GM03348 (cell line): Measurements from ENCODE around the gene LRRC17.
"Not testable (repeated sequence)": the region's sequence is repeated elsewhere in the genome, so short reads cannot be mapped to it uniquely, and the experiment has no call there.

Experiments used
- DNase-seq: peaks from one replicate; pipeline ENCODE4 v3.0.0; 2012; ENCODE audit warnings: low spot score

Gene LRRC17

DNA sequence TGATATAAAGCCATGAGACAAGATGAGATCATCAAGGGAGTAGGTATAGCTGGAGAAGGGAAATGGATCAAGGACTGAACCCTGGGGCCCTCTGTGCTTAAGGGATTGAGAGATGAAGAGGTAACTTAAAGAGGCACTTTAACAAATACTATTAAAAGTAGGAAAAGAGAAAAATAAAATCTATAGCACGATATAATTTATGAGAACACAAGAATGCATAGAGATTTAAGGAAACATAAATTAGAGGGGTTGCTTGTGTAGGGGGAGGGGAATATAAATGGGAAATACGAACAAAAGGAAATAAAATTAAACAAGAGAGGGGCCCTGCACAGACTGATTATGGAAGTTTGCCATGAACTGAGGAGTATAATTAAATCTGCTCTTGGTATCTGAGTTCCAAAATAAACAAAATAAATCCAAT lies 15.6 kb upstream of the LRRC17 start:
- DNase-seq: no peak

- DNase-seq: no peak
These were observed 14.8 kb upstream of the LRRC17 start for GRCh38 chr7:102897856-102898531.

DNA sequence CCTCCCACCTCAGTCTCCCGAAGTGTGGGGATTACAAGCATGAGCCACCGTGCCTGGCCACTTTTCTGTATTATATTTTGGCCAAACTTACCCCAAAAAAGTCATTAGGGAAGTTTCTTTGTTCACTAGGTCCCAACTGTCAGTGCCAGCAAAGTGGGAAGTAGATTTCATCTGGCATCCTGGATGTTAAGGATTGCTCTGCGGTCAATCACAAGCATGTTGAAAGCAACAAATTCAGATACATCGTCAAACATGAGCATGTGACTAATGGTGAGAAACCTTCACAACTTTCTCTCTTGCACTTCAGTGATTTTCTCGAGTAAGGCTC lies 14.3 kb upstream of the LRRC17 start:
- no peak for DNase-seq

DNA sequence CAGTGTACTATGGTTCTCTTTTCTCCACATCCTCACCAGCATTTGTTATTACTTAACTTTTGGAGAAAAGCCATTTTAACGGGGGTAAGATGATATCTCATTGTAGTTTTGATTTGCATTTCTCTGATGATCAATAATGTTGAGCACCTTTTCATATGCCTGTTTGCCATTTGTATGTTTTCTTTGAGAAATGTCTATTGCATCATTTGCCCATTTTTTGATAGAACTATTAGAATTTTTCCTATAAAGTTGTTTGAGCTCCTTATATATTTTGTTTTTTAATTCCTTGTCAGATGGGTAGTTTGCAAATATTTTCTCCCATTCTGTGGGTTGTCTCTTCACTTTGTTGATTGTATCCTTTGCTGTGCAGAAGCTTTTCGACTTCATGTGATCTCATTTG lies 10.7 kb upstream of the LRRC17 start:
- not testable (repeated sequence) for DNase-seq

- DNase-seq: not testable (repeated sequence)
These were observed 9.2 kb upstream of the LRRC17 start for GRCh38 chr7:102903576-102903975.

DNA sequence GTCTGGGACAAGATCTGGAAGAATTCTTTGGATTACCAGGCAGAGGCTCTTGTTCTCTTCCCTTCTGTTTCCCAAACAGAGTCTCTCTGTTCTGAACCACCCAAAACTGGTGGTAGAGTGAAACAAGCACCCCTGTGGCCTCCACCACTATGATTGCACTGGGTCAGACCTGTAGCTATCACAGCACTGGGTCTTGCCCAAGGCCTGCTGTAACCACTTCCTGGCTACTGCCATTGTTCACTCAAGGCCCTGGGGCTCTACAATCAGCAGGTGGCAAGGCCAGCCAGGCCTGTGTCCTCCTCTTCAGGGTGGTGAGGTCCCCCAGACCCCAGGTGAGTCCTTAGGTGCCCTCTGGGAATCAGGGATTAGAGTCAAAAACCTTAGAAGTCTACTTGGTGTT lies 4.1 kb upstream of the LRRC17 start:
- no peak for DNase-seq

DNA sequence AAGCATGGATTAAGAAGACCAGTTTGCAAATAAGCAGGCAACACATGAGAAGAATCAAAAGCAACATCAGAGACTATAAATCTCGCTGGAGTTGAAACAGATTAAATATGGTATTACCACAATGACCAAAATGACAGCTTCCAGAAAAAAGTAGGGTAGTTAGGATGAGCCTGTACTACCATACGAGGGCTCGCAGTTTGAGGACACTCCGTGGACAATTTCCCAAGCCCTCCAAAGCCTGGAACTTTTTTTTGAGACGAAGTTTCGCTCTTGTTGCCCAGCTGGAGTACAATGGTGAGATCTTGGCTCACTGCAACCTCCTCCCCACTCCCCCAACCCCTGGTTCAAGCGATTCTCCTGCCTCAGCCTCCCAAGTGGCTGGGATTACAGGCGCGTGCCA lies 1.0 kb downstream of the LRRC17 start:
- DNase-seq: no peak

GRCh38 chr7:102914585-102914984 lies 1.8 kb downstream of the LRRC17 start:
- peak; percentile 29 for DNase-seq

GRCh38 chr7:102916426-102916825 lies 3.6 kb downstream of the LRRC17 start:
- peak; percentile 41 for DNase-seq

DNA sequence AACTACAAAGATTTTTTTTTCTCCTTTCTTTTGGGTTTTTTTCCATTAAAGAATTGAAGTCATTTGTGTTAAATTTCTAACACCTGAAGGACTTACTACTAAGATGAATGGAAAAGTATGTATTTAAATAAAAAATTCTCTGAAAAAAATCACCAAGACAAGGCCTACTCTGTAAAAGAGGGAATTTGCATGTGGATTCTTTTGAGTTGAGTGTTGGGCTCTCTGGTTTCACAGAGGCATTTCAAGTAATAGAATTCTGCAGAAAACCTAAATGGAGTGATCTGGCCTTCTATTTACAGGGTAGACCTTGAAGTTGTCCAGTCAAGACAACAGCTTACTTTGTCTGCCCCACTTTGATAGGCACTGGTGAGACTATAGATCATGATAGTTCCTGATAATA lies 4.1 kb downstream of the LRRC17 start:
- DNase-seq: no peak

DNA sequence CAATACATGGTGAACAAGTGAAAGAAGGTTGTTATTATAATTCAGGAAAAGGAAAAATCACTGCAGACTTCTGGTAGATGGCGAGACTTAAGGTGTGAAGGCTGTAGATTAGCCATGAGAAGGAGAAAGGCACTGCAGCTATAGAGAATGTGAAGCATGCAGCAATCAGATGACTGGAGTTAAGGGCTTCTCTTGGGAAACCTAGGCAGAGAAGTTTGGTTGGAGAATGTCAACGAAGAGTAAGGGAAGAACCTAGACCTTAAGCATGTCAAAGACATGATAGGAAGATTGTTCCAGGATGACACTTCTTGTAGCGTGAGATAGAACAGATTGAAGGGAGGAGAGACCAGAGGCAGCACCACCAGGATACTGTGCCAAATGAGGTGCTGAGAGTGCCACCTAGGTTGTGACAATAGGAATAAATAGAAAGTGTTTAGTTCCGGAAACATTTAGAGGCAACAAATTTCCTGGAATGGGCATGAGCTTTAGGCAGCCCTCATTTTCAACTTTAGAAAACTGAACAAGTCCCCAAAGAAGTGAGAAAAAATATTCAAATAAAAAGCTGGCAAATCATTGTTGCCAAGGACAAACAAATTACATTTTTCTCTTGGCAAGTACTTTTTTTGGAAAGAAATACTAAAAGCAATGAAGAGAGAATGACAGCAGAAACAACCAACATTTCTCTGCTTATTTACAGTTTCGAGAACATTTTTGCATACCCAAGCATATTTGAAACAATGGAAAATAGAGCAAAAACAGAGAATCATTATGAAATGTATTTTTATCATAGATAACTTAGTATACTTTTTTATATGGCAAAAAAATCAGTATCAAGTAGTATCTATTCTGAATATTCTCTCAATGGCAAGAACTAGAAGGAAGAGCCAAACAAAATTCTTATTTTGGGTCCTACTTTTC lies 4.9 kb downstream of the LRRC17 start:
- no peak for DNase-seq

DNA sequence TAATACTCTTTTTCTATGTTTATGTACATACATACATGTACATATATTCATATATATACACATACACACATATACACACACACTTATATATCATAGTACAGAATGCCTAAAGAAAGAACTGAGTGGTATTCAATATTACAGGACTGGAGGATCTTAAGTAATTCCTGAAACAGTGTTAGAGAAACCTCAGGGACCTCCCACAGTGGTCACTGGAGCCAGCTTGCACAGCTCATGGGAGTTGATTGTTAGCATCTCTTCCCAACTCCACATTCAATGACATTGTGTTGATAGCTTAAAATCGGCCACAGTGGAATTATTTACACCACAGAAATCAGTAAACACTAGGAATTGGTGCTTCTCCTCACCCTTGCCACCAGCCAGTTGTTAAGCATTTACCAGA lies 6.0 kb downstream of the LRRC17 start:
- no peak for DNase-seq

GRCh38 chr7:102925976-102926782 lies 13.4 kb downstream of the LRRC17 start:
- DNase-seq: no peak

- DNase-seq: no peak
These were observed 14.0 kb downstream of the LRRC17 start for GRCh38 chr7:102926783-102927140.

- peak; percentile 42 for DNase-seq
These were observed 14.6 kb downstream of the LRRC17 start for GRCh38 chr7:102927312-102927933.

DNA sequence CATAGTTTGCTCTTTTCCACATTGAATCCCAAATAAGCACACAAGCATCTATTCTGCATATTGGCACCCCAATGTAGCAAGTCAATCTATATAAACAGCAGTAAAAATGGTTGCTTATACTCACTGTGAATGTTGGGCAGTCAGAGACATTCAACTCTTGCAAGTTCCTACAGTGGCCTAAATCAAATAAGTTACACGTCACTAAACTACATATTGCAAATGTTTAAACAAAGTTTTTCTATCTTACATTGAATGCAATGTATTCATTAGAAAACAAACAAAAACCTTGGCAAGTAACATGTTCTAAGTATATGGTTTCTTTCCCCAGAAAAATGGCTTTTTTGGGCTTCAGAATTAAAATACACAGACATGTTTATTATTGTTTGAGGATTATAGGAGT lies 19.0 kb downstream of the LRRC17 start:
- no peak for DNase-seq

DNA sequence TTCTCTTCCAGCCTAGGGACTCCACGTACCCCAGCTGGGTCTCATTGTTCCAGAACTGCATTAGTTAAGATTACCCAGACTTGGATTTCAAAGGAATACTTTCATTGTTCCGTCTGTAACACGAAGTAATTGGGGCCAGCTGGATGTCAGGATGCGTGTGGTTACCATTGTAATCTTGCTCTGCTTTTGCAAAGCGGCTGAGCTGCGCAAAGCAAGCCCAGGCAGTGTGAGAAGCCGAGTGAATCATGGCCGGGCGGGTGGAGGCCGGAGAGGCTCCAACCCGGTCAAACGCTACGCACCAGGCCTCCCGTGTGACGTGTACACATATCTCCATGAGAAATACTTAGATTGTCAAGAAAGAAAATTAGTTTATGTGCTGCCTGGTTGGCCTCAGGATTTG lies 21.0 kb downstream of the LRRC17 start:
- DNase-seq: peak; percentile 91

DNA sequence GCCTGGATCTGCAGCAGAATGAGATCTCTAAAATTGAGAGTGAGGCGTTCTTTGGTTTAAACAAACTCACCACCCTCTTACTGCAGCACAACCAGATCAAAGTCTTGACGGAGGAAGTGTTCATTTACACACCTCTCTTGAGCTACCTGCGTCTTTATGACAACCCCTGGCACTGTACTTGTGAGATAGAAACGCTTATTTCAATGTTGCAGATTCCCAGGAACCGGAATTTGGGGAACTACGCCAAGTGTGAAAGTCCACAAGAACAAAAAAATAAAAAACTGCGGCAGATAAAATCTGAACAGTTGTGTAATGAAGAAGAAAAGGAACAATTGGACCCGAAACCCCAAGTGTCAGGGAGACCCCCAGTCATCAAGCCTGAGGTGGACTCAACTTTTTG lies 21.4 kb downstream of the LRRC17 start:
- no peak for DNase-seq

DNA sequence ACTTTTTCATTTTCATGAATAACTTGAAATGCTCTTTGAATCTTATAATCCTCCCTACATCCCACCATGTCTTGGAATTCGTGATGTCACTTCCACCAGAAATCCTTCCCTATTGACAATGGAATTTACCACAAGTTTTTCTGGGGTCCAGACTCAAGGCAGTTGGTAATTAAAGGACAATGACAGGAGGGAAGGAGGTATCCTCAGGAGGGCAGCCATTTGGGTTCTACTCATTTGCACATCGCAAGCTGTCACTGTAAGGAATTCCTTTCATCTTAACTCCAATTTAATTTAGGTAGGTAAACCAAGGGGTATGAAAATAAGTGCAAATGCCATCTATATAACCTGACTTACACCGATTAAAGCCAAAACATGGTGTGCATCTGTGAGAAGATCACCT lies 21.9 kb downstream of the LRRC17 start:
- DNase-seq: no peak

GRCh38 chr7:102935450-102936115 lies 22.8 kb downstream of the LRRC17 start:
- no peak for DNase-seq

DNA sequence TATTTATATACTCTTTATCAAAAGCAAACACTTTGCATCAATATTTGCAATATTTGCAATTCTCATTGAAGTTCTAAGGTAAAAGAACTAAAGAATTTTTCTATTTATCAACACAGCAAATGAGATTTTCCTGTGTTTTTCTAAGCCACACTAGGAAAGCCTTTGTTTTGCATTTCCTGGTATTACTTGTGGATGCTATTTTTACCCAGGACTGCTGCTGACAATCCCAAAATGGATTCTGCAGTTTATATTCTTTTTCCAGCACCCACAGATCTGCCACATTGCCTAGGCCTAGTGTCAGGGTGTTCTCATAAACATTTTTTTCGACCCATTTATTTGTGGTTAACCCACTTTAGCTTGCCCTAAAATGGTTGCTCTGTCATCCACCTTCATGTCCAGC lies 25.9 kb downstream of the LRRC17 start:
- DNase-seq: no peak
